ENCODE data around the gene HYAL2. TPM values are rescaled to one million over a fixed set of nuclear protein-coding genes. Genes with fewer than 3 reads are reported as not detected.

Gene HYAL2
- total and polyA plus RNA-seq, 2 donors from 2014 or later, result 93.2 to 142 TPM

GRCh38 chr3:50297384-50297775 is 25.2 kb downstream of the HYAL2 start:
- FAIRE-seq (no peak), DNase-seq (peak in 1 of 5 donors; percentile 59)
- H3K27ac ChIP-seq (ENCODE audit: low read depth in 2 of 2, low read length in 2 of 2), result no peak overlapping the region
- no peak overlapping the region for H3K9ac ChIP-seq (ENCODE audit: low read length in 3 of 3)
- H3K4me3 ChIP-seq (ENCODE audit: low read length in 3 of 3), result no peak overlapping the region
- peaks cover 7 to 36% (median 27%) of the 10 kb centered on the region in 3 donors for H3K4me1 ChIP-seq (ENCODE audit: control insufficient read depth in 2 of 3, insufficient read depth in 2 of 3, low read depth in 1 of 3, low read length in 3 of 3)
- H3K36me3 ChIP-seq (ENCODE audit: control insufficient read depth in 2 of 3, insufficient read depth in 3 of 3, low read length in 3 of 3), result peaks cover 0 to 6% (median 3%) of the 10 kb centered on the region in 3 donors
- intact Hi-C loops (cut with DNase I), result no loop called here
- no peaks in the 10 kb centered on the region for H3K9me3 ChIP-seq (ENCODE audit: control insufficient read depth in 2 of 3, insufficient read depth in 1 of 3, low read length in 3 of 3)
- no peaks in the 10 kb centered on the region for H3K27me3 ChIP-seq (ENCODE audit: control insufficient read depth, insufficient read depth, low read length)
- TF ChIP-seq CTCF (IDR thresholded peaks at IDR 0.05; ENCODE audit: borderline replicate concordance, extremely low read depth, insufficient read depth), result no peak

- DNase-seq (peak in 1 of 5 donors; percentile 64), FAIRE-seq (no peak)
- intact Hi-C loops (cut with DNase I), result no loop called here
- no peaks in the 10 kb centered on the region for H3K9me3 ChIP-seq (ENCODE audit: control insufficient read depth in 2 of 3, insufficient read depth in 1 of 3, low read length in 3 of 3)
- H3K9ac ChIP-seq (ENCODE audit: low read length in 3 of 3), result no peak overlapping the region
- no peak overlapping the region for H3K4me3 ChIP-seq (ENCODE audit: low read length in 3 of 3)
- H3K4me1 ChIP-seq (ENCODE audit: control insufficient read depth in 2 of 3, insufficient read depth in 2 of 3, low read depth in 1 of 3, low read length in 3 of 3), result peaks cover 7 to 31% (median 27%) of the 10 kb centered on the region in 3 donors
- H3K27ac ChIP-seq (ENCODE audit: low read depth in 2 of 2, low read length in 2 of 2), result no peak overlapping the region
- no peak for TF ChIP-seq CTCF (IDR thresholded peaks at IDR 0.05; ENCODE audit: borderline replicate concordance, extremely low read depth, insufficient read depth)
- peaks cover 0 to 6% (median 3%) of the 10 kb centered on the region in 3 donors for H3K36me3 ChIP-seq (ENCODE audit: control insufficient read depth in 2 of 3, insufficient read depth in 3 of 3, low read length in 3 of 3)
- no peaks in the 10 kb centered on the region for H3K27me3 ChIP-seq (ENCODE audit: control insufficient read depth, insufficient read depth, low read length)
Measured at GRCh38 chr3:50296721-50297383, 25.7 kb downstream of the HYAL2 start.

- intact Hi-C loops (cut with DNase I), result no loop called here
- H3K27me3 ChIP-seq (ENCODE audit: control insufficient read depth, insufficient read depth, low read length), result no peaks in the 10 kb centered on the region
- H3K9me3 ChIP-seq (ENCODE audit: control insufficient read depth in 2 of 3, insufficient read depth in 1 of 3, low read length in 3 of 3), result no peaks in the 10 kb centered on the region
- no peak overlapping the region for H3K4me3 ChIP-seq (ENCODE audit: low read length in 3 of 3)
- DNase-seq (peak in 1 of 5 donors; percentile 48), FAIRE-seq (no peak)
- H3K4me1 ChIP-seq (ENCODE audit: control insufficient read depth in 2 of 3, insufficient read depth in 2 of 3, low read depth in 1 of 3, low read length in 3 of 3), result peaks cover 7 to 35% (median 34%) of the 10 kb centered on the region in 3 donors
- H3K27ac ChIP-seq (ENCODE audit: low read depth in 2 of 2, low read length in 2 of 2), result no peak overlapping the region
- no peak for TF ChIP-seq CTCF (IDR thresholded peaks at IDR 0.05; ENCODE audit: borderline replicate concordance, extremely low read depth, insufficient read depth)
- H3K36me3 ChIP-seq (ENCODE audit: control insufficient read depth in 2 of 3, insufficient read depth in 3 of 3, low read length in 3 of 3), result peaks cover 0 to 6% (median 3%) of the 10 kb centered on the region in 3 donors
- H3K9ac ChIP-seq (ENCODE audit: low read length in 3 of 3), result no peak overlapping the region
Measured at GRCh38 chr3:50295553-50296431, 26.8 kb downstream of the HYAL2 start.
